ENCODE data around the gene CXorf49.
"Not testable (repeated sequence)": the region's sequence is repeated elsewhere in the genome, so short reads cannot be mapped to it uniquely, and the experiment has no call there.

The CXorf49 gene

DNA sequence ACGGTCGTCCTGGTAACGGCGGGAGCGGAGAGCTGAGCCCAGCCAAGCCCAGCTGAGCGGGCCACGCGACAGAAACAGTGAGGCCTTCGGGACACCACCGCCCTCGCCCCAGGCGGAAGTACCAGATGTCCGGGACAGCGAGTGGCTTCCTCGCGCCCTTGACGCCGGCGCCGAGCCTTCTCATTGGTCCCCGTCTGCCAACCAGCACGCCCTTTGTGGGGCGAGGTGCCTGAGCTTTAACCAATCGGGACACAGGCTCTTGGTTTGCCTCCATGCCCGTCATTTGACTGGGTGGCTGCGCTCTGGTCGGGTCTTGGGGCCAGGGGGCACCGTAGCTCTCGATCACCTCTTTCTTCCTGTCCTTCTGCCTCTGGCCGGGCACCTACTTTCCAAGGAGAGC is at the start of gene CXorf49:
Gene CXorf49, minus strand, starts transcription at position 101 of the 400 bp plus-strand sequence. CDS start 134 bp downstream, outside the sequence.
- not testable (repeated sequence) for H3K9ac ChIP-seq (ENCODE audit: low read length in 2 of 2); H3K27me3 ChIP-seq (ENCODE audit: control insufficient read depth in 1 of 2, insufficient read depth in 2 of 2, low read length in 2 of 2); H3K4me1 ChIP-seq (ENCODE audit: control insufficient read depth, insufficient read depth, low read length); H3K27ac ChIP-seq (ENCODE audit: low read length); H3K4me3 ChIP-seq (ENCODE audit: low read length in 2 of 2); H3K9me3 ChIP-seq (ENCODE audit: control insufficient read depth in 2 of 2, low read length in 2 of 2); H3K36me3 ChIP-seq (ENCODE audit: control insufficient read depth in 2 of 2, insufficient read depth in 2 of 2, low read length in 2 of 2)

GRCh38 chrX:71767134-71767533 is 49.0 kb upstream of the CXorf49 start:
- not testable (repeated sequence) for H3K27ac ChIP-seq (ENCODE audit: low read length); H3K27me3 ChIP-seq (ENCODE audit: control insufficient read depth in 1 of 2, insufficient read depth in 2 of 2, low read length in 2 of 2); H3K4me1 ChIP-seq (ENCODE audit: control insufficient read depth, insufficient read depth, low read length); H3K9me3 ChIP-seq (ENCODE audit: control insufficient read depth in 2 of 2, low read length in 2 of 2); H3K36me3 ChIP-seq (ENCODE audit: control insufficient read depth in 2 of 2, insufficient read depth in 2 of 2, low read length in 2 of 2); H3K4me3 ChIP-seq (ENCODE audit: low read length in 2 of 2); H3K9ac ChIP-seq (ENCODE audit: low read length in 2 of 2)

DNA sequence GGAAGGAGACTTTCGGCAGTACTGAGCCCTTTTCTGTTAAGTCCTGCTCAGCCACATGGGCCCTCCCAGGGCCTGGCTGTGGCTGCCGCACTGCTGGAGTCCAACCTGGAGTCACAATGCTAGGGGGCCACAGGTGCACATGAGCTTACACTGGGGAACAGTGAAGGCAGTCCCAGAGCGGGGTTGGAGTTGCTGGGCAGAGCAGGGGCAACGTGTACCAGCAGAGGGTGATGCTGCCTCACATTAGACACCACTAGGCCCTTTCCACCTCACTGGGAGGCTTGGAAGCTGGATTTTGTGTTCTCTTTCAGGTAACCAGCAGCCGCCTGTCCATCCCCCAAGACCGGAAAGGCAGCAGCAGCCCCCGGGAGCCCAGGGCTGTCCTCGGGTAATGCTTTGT is 47.5 kb upstream of the CXorf49 start:
- not testable (repeated sequence) for H3K9ac ChIP-seq (ENCODE audit: low read length in 2 of 2); H3K36me3 ChIP-seq (ENCODE audit: control insufficient read depth in 2 of 2, insufficient read depth in 2 of 2, low read length in 2 of 2); H3K9me3 ChIP-seq (ENCODE audit: control insufficient read depth in 2 of 2, low read length in 2 of 2); H3K27ac ChIP-seq (ENCODE audit: low read length); H3K4me1 ChIP-seq (ENCODE audit: control insufficient read depth, insufficient read depth, low read length); H3K27me3 ChIP-seq (ENCODE audit: control insufficient read depth in 1 of 2, insufficient read depth in 2 of 2, low read length in 2 of 2); H3K4me3 ChIP-seq (ENCODE audit: low read length in 2 of 2)

DNA sequence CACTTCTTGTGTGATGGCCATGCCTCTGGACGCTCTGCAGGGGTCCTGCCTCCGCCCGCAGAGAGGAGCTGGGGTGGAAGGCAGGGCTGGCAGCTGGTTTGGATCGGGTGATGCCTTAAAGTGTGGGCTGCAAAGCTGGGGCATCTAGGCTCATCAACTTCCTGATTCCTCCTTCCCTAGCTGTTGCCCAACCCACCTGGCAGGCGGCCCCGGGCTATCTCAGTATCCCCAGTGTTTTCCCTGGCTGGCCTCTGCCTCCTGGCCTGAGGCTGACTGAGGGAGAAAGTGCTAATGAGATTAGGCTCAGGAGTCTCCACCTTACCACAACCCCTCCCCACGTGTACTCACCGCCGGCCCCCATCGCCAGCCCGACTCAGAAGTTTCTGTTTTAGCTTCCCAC is 46.7 kb upstream of the CXorf49 start:
- not testable (repeated sequence) for H3K36me3 ChIP-seq (ENCODE audit: control insufficient read depth in 2 of 2, insufficient read depth in 2 of 2, low read length in 2 of 2); H3K4me1 ChIP-seq (ENCODE audit: control insufficient read depth, insufficient read depth, low read length); H3K9me3 ChIP-seq (ENCODE audit: control insufficient read depth in 2 of 2, low read length in 2 of 2); H3K9ac ChIP-seq (ENCODE audit: low read length in 2 of 2); H3K4me3 ChIP-seq (ENCODE audit: low read length in 2 of 2); H3K27me3 ChIP-seq (ENCODE audit: control insufficient read depth in 1 of 2, insufficient read depth in 2 of 2, low read length in 2 of 2); H3K27ac ChIP-seq (ENCODE audit: low read length)

DNA sequence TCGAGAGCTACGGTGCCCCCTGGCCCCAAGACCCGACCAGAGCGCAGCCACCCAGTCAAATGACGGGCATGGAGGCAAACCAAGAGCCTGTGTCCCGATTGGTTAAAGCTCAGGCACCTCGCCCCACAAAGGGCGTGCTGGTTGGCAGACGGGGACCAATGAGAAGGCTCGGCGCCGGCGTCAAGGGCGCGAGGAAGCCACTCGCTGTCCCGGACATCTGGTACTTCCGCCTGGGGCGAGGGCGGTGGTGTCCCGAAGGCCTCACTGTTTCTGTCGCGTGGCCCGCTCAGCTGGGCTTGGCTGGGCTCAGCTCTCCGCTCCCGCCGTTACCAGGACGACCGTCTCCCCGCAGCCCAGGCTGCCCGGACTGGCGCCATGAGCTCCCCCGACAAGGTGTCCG is 45.0 kb upstream of the CXorf49 start, which contains the start of gene CXorf49B:
Gene CXorf49B, plus strand, starts transcription at position 301 of the 400 bp plus-strand sequence. Its CDS starts 75 bp downstream, at position 376.
- H3K36me3 ChIP-seq (ENCODE audit: control insufficient read depth in 2 of 2, insufficient read depth in 2 of 2, low read length in 2 of 2); H3K27me3 ChIP-seq (ENCODE audit: control insufficient read depth in 1 of 2, insufficient read depth in 2 of 2, low read length in 2 of 2); H3K4me3 ChIP-seq (ENCODE audit: low read length in 2 of 2); H3K9me3 ChIP-seq (ENCODE audit: control insufficient read depth in 2 of 2, low read length in 2 of 2); H3K9ac ChIP-seq (ENCODE audit: low read length in 2 of 2); H3K4me1 ChIP-seq (ENCODE audit: control insufficient read depth, insufficient read depth, low read length); H3K27ac ChIP-seq (ENCODE audit: low read length): not testable (repeated sequence)

GRCh38 chrX:71760688-71761281 is 42.7 kb upstream of the CXorf49 start:
- not testable (repeated sequence) for H3K27ac ChIP-seq (ENCODE audit: low read length); H3K9me3 ChIP-seq (ENCODE audit: control insufficient read depth in 2 of 2, low read length in 2 of 2); H3K27me3 ChIP-seq (ENCODE audit: control insufficient read depth in 1 of 2, insufficient read depth in 2 of 2, low read length in 2 of 2); H3K36me3 ChIP-seq (ENCODE audit: control insufficient read depth in 2 of 2, insufficient read depth in 2 of 2, low read length in 2 of 2); H3K4me1 ChIP-seq (ENCODE audit: control insufficient read depth, insufficient read depth, low read length); H3K9ac ChIP-seq (ENCODE audit: low read length in 2 of 2); H3K4me3 ChIP-seq (ENCODE audit: low read length in 2 of 2)

DNA sequence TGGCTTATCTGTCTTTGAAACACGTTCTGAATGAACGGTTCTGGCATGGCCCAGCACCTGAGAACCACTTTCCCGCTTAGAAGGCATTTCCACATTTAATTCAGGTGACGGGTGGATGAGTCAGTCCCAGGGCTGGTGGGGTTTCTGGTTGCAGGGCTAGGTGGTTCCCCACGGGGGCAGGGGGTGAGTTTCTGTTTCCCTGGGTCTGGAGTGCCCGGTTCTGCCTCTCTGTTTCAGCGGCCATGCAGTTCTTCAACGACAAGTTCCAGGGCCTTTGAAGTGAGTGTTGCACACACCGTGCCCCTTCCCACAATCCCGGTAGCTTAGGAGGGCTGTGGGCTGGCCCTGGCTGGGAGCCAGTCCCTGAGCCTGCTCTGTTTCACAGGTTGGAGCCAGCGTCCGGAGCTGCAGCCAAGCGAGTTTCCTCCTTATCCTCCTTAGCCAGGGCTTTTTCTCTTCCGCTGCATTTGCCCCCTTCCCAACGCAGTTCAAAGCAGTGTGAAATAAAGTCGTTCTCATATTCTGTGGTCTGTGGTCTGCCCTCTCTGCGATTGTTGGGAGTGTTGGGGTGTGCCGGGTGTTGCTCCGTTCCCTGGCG is 2.3 kb upstream of the CXorf49 start:
- not testable (repeated sequence) for H3K9me3 ChIP-seq (ENCODE audit: control insufficient read depth in 2 of 2, low read length in 2 of 2); H3K27me3 ChIP-seq (ENCODE audit: control insufficient read depth in 1 of 2, insufficient read depth in 2 of 2, low read length in 2 of 2); H3K4me3 ChIP-seq (ENCODE audit: low read length in 2 of 2); H3K36me3 ChIP-seq (ENCODE audit: control insufficient read depth in 2 of 2, insufficient read depth in 2 of 2, low read length in 2 of 2); H3K27ac ChIP-seq (ENCODE audit: low read length); H3K9ac ChIP-seq (ENCODE audit: low read length in 2 of 2); H3K4me1 ChIP-seq (ENCODE audit: control insufficient read depth, insufficient read depth, low read length)

DNA sequence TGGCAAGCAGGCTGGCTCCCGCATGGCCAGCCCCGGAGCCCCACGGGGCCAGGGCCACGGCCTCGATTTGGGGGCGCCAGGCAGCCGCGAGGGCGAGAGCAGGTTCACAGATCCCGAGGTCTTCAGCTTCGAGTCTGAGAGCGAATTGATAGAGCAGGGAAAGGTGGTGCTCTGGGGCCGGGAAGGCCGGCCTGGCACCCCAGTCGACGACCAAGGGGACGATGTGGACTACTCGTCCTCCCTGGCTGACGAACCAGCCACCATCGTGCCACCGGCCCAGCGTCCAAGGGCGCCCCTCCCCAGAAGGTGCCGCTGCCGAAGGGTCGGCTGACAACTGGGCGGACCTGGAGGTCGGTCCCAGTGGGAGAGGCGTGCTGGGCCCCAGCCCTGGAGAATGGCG is 1.1 kb upstream of the CXorf49 start:
- H3K9ac ChIP-seq (ENCODE audit: low read length in 2 of 2); H3K36me3 ChIP-seq (ENCODE audit: control insufficient read depth in 2 of 2, insufficient read depth in 2 of 2, low read length in 2 of 2); H3K4me3 ChIP-seq (ENCODE audit: low read length in 2 of 2); H3K27me3 ChIP-seq (ENCODE audit: control insufficient read depth in 1 of 2, insufficient read depth in 2 of 2, low read length in 2 of 2); H3K9me3 ChIP-seq (ENCODE audit: control insufficient read depth in 2 of 2, low read length in 2 of 2); H3K4me1 ChIP-seq (ENCODE audit: control insufficient read depth, insufficient read depth, low read length); H3K27ac ChIP-seq (ENCODE audit: low read length): not testable (repeated sequence)

- not testable (repeated sequence) for H3K27ac ChIP-seq (ENCODE audit: low read length); H3K27me3 ChIP-seq (ENCODE audit: control insufficient read depth in 1 of 2, insufficient read depth in 2 of 2, low read length in 2 of 2); H3K9ac ChIP-seq (ENCODE audit: low read length in 2 of 2); H3K4me3 ChIP-seq (ENCODE audit: low read length in 2 of 2); H3K9me3 ChIP-seq (ENCODE audit: control insufficient read depth in 2 of 2, low read length in 2 of 2); H3K4me1 ChIP-seq (ENCODE audit: control insufficient read depth, insufficient read depth, low read length); H3K36me3 ChIP-seq (ENCODE audit: control insufficient read depth in 2 of 2, insufficient read depth in 2 of 2, low read length in 2 of 2)
These were observed 1.8 kb downstream of the CXorf49 start for GRCh38 chrX:71716323-71716722.

DNA sequence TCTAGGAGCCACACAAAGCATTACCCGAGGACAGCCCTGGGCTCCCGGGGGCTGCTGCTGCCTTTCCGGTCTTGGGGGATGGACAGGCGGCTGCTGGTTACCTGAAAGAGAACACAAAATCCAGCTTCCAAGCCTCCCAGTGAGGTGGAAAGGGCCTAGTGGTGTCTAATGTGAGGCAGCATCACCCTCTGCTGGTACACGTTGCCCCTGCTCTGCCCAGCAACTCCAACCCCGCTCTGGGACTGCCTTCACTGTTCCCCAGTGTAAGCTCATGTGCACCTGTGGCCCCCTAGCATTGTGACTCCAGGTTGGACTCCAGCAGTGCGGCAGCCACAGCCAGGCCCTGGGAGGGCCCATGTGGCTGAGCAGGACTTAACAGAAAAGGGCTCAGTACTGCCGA is 2.5 kb downstream of the CXorf49 start:
- H3K27me3 ChIP-seq (ENCODE audit: control insufficient read depth in 1 of 2, insufficient read depth in 2 of 2, low read length in 2 of 2); H3K9ac ChIP-seq (ENCODE audit: low read length in 2 of 2); H3K36me3 ChIP-seq (ENCODE audit: control insufficient read depth in 2 of 2, insufficient read depth in 2 of 2, low read length in 2 of 2); H3K4me3 ChIP-seq (ENCODE audit: low read length in 2 of 2); H3K4me1 ChIP-seq (ENCODE audit: control insufficient read depth, insufficient read depth, low read length); H3K9me3 ChIP-seq (ENCODE audit: control insufficient read depth in 2 of 2, low read length in 2 of 2); H3K27ac ChIP-seq (ENCODE audit: low read length): not testable (repeated sequence)

GRCh38 chrX:71714064-71714463 is 4.0 kb downstream of the CXorf49 start:
- not testable (repeated sequence) for H3K36me3 ChIP-seq (ENCODE audit: control insufficient read depth in 2 of 2, insufficient read depth in 2 of 2, low read length in 2 of 2); H3K27me3 ChIP-seq (ENCODE audit: control insufficient read depth in 1 of 2, insufficient read depth in 2 of 2, low read length in 2 of 2); H3K4me3 ChIP-seq (ENCODE audit: low read length in 2 of 2); H3K4me1 ChIP-seq (ENCODE audit: control insufficient read depth, insufficient read depth, low read length); H3K27ac ChIP-seq (ENCODE audit: low read length); H3K9me3 ChIP-seq (ENCODE audit: control insufficient read depth in 2 of 2, low read length in 2 of 2); H3K9ac ChIP-seq (ENCODE audit: low read length in 2 of 2)

Measured in stomach smooth muscle (tissue), 2 donors.